NCI-H526 treated with DMSO at 0.1 percent for 48 hours (cell line): ENCODE measurements around the gene SEH1L.
"Not testable (repeated sequence)": the region's sequence is repeated elsewhere in the genome, so short reads cannot be mapped to it uniquely, and the experiment has no call there.

Experiments used
- DNase-seq: peaks from one replicate; lab custom pipeline; 2025; lab: John Stamatoyannopoulos, UW

SEH1L gene

DNA sequence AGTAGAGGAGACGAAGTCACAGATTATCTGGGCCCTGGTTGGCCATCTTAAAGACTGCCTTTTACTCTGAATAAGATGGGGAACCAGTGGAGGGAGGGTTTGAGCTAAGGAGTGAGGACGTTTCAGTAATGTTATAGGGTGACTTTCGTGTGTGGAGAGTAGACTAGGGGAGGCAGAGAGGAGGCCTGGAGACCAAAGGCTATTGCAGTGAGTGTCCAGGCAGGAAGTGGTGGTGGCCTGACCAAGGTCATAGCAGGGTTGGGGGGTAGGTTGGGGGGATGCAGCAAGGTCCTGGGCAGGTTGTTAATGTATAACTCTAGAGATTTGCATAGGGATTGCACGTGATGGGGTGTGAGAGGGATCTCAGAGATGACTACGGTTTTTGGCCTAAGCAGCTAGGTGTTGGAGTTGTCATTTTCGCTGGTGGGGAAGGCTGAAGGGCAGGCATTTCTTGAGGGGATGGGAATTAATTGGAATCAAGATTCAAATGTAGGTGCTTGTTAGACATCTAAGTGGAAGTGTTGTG, 48.2 kb downstream of the SEH1L start:
- DNase-seq = no peak

DNA sequence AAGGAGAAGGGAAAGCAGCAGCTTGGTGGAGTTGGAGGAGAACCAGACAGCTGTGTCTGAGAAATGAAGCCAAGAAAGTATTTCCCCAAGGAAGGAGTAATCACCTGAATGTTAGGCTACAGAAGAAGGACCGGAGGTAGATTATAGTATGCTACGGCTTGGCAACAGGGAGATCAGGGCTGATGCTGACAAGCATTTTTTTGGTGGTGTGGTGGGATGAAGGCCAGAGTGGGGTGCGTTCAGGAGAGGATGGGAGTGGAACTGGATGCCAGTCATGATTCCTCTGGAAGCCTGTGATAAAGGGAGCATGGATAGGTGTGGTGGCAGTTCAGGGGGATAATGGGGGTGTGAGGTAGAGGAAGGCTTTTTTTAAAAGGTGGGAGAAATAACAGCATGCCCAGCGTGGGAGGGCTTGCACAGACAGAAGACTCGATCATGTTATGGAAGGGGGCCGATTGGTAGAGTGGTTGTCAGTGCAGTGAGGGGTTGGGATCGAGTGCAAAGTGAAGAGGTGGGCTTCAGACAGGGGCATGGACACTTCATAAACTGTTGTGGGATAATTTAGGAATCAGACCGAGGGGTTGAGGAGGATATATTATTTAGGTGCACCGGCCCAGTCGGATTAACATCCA, 49.0 kb downstream of the SEH1L start:
- DNase-seq = no peak

DNA sequence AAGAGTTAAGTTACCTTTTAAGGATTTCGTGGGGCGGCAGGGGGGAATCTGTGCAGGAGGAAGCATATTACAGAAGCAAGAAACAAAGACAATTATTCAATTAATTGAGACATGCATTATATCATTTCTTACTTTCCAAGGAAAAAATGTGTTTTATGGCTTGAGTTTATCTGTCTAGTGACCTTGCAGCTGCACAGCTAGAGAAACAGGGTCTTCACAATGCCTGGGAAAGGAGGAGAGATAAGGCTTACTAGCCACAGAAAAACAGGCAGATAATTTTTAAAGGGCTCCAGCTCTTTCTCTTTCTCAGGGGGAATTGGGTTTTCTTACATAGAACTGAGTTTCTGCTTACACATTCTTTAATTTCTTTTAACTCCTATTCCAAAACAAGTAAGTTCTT, 49.5 kb downstream of the SEH1L start:
- DNase-seq = not testable (repeated sequence)

DNA sequence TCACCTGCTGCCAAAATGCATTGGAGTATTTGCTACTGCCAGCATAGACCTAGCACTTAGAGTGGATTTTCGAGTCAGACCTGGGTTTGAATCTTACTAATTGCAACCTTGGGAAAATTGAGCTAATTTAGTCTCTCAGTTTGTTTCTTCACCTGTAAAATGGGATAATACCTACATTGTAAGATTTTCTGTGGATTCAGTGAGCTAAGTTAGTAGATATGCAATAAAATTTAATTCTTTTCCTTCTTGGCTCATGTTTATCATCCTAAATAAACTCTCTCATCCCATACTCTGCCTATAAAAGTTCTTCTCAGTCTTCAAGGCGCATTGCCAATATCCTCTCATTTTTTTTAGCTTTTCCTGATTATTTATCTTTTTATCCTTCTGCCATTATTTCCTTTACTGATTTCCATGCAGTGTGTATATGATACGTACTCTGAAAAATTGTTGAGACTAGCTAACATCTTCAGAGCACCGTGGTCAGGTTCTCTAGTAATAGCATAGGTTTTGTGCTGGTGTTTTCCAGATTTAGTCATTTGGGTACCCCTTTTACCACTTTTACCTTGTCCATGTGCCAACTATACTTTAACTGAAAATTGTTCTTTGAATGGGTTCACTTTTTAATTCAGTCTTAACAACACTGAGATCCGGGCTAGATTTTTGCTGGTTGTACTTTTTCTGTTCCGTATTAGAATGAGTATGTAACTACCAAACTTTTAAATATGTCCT, 50.7 kb downstream of the SEH1L start:
- no peak for DNase-seq

DNA sequence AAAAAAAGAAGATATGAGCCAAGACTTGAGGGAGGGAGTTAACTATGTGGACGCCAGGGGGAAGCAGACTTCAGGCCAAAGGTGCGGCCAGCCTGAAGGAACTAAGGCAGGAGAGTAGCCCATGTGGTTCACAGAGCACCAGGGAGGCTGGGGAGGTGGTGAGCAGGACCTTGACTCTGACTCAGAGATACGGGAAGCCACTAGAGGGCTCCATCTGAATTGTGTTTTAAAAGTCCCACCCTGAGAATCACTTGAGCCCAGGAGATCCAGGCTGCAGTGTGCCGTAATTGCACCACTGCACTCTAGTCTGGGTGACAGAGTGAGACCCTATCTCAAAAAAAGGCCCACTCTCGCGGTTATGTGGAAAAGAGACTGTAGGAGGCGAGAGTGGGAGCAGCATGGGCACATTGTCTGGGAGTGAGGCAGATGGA, 55.7 kb downstream of the SEH1L start:
- DNase-seq = no peak

DNA sequence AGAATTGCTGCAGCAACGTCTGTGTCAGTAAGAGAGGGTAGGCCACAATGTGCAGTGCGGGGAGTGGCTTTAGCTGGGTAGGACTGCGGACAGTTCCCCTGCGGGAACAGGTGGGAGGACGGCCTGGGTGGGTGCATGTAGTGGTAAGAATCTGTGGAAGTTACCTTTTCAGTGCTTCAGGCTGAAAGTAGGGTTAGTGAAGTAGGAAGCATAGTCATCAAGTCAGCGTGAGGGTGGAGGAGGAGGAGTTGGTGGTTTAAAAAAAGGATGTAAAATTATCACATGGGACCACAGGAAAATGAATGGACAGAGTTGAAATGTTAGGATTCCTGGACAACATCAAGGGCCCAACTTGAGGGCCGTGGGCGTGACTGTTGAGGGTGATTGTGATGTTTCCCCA, 56.6 kb downstream of the SEH1L start:
- DNase-seq = no peak

DNA sequence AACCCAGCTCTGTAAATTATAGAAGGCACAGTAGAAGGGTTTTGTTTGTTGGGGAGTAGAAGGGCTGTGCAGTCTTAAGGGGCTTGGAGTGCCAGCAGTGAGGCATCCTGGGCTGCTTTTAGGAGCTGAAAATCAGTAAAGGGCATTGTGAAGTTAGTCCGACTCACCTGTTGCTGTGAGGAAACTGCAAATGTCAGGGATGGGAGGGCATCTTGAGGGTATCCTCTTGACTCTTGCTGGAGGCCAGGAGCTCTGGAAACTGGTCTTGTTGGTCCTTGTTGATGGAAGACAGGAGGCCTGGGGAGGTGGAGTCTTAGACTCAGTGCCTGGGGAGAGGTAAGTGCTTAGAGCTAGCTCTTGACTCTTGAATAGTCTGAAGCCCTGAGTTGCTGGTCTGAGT, 57.5 kb downstream of the SEH1L start:
- DNase-seq = no peak

DNA sequence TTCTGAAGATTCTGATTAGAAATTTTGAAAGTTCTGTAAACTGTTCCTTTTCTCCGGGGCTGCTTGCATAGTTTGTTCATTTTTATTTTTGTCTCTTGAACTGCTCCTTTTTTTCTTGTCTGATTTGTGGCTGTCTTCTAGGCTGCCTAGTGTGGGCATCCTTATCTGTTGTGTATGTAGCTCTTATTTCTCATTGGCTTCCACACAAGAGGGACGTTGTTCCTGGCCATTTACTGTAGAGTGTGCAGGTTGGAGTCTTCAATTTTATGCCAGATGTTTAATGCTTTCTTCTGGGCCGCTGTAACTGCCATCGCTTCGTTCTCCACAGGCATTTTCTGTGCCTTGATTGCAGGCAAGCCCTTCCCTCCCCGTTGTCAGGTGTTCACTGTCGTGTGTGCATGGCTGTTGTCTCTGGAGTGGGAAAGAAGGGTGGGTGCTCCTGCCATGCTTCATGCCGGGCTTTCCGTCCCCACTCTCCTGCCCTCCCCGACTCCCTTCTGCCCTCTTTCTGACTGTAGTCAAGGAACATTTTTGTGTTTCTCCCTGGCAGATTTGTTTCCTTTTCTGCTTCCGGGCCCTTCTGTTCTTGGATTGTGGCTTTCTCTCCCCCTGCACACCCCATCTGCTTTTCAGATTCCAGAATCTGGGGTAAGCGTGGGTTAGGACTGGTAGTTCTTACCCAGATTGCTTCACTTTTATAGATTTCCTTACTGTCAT, 58.9 kb downstream of the SEH1L start:
- DNase-seq = no peak

DNA sequence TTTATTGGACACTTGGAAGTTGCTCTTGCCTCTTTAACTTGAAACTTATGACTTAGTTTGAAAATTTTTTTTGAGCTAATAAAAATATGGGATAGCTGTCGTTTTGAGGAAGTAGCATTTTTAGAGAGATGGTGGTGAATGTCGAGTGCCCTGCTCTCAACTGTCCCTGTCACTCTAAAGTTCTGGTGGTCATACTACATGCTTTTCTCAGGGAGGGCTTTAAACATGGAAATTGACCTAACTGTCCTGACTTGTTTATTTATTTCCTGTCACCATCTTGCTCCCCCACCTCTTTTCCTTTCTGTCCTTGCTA, 59.4 kb downstream of the SEH1L start:
- DNase-seq = no peak

DNA sequence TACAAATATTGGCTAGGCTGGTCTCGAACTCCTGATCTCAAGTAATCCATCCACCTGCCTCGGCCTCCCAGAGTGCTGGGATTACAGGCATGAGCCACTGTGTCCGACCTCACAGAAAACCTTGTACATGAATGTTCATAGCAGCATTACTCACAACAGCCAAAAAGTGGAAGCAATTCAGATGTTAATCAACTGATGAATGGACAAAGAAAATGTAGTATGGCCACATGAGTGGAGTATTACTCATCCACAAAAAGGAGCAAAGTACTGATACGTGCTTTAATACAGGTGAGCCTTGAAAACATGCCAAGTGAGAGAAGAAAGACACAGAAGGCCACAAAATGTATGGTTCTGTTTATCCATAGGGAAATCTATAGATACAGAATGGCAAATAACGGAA, 63.9 kb downstream of the SEH1L start:
- DNase-seq = no peak

DNA sequence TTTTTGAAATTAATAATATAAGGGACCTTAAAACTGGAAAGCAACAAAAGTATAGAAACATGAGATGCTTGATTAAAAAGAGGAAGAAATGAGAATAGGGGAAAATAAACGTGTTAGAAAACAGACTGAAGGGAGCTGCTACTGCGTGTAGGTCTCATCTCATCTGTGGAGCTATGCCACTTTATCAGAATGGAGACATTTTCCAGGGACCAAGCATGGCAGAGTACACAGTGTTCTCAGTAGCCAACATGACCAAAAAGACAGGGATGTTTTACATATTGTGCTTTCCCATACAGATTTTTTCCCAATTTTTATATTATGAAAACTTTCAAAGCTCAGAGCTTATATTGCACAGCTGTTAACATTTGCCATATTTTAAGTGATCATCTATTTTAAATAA, 66.4 kb downstream of the SEH1L start:
- no peak for DNase-seq

DNA sequence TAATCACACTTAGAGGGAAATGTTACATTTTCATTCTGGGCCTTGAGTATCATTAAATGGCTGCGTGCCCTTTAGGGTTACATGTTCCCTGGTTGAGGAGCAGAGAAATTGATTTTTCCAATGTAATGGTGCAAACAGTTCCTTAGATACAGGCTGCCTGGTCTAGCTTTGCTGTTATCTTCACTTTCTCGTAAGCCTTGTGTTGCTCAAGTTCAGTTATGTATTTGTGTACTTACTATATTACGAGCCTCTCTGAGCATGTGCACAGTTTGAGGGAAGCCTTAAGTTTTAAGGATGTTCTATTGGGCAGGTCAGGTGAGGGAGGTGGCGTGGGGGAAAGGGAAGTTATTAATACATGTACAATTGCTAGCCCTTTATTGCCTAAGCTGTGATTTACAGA, 67.0 kb downstream of the SEH1L start:
- DNase-seq = no peak

DNA sequence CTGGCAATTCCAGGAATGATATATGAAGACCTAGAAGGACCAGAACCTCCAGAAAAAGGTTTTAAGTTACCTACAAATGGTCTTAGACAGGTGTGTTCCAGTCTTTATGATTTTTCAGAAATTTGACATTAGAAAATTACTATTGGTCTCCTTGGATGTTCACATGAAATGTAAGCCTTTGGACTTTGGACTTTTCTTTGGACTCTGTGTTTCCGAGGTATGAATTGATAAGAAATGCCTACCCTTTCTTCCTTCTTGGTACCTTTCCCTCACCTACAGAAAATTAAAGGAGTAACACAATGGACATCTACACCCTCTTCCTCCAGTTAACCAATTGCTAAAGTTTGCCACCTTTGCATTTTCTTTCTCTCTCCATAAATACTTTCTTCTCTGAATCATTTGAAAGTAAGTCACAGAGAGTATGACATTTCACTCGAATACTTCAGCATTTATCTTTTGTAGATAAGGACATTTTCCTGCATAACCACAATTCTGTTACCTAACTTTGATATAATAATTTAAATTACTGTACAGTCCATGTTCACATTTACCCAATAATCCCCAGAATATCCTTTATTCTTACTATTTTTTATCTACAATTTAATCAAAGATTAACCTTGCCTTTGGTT, 69.5 kb downstream of the SEH1L start:
- no peak for DNase-seq

DNA sequence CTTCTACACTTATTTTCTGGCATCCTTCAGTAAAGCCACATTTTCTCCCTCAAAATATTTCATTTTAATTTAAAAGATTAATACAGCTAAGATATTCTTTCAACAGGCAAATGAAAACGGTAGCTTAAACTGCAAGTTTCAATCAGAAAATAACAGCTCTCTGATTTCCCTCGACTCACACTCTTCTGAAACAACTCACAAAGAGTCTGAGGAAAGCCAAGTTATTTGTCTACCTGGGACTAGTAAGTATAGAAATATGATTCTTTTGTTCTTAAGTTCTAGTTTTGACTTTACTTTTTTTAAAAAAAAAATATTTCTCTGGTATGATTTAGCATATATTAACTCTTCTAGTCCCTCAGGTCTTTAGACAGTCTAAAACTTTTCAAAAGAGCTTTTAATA, 70.6 kb downstream of the SEH1L start:
- DNase-seq = no peak

DNA sequence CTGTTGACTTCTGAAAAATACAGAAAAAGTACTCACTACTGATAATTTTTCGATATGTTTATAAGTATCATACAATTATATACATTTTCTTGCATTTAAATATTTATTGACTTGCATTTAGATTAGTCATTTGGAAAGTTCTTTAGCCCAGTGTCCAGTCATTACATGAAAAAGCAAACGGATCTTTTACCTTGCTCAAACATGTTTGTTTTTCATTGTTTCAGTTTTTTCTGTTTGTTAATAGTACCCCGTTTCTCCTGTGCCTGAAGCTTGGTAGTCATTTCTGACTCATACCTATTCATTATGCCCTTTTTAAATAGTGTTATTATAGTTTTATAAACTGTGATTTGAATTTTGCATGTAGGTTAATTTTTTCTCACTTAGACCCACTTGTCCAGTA, 71.5 kb downstream of the SEH1L start:
- no peak for DNase-seq

DNA sequence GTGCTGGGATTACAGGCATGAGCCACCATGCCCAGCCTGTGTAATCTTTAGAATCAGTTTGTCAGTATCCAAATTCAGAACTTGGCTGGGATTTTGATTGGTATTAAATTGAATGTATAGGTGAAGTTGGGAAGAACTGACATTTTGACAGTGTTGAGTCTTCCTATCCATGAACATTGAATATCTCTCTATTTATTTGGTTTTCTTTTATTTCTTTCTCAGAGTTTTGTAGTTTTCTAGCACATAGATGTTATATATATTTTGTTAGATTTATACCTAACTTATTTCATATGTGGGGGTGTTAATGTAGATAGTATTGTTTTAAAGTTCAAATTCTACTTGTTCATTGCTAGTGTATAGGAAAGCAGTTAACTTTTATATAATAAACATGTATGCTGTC, 74.8 kb downstream of the SEH1L start:
- DNase-seq = no peak

DNA sequence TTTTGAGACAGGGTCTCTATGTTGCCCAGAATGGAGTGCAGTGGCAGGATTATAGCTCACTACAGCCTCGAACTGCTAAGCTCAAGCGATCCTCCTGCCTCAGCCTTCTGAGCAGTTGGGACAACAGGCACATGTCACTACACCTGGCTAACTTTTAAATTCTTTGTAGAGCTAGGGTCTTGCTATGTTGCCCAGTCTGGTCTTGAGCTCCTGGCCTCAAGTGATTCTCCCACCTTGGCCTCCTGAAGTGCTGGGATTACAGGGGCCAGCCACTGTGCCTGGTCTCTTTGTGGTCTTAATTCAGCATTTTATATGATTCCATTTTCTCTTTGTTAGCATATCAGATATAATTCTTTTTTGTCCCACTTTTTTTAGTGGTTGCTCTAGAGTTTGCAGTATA, 77.4 kb downstream of the SEH1L start:
- no peak for DNase-seq

DNA sequence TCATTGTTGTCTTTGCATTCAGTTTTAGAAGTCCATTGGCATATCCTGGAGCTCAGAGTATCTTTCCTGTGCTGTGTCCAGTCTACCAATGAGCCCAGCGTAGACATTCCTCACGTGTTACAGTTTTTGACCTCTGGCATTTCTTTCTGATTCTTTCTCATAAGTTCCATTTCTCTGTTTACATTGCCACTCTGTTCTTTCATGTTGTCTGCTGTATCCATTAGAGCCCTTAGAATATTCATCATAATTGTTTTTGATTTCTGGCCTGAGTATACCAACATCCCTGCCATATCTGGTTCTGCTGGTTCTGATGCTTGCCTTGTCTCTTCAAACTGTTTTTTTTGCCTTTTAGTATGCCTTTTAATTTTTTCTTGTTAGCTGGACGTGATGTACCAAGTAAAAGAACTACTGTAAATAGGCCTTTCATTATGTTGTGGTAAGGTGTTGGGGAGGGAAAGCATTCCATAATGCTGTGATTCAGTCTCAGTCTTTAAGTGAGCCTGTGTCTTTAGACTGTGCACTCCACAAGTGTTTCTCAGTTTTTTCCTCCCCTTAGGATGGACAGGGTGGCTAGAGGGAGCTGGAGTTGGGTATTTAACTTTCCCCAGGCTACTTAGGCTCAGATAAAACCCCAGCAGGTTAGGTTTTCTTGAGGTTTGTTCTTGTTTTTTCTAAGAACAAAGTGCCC, 78.9 kb downstream of the SEH1L start:
- no peak for DNase-seq

DNA sequence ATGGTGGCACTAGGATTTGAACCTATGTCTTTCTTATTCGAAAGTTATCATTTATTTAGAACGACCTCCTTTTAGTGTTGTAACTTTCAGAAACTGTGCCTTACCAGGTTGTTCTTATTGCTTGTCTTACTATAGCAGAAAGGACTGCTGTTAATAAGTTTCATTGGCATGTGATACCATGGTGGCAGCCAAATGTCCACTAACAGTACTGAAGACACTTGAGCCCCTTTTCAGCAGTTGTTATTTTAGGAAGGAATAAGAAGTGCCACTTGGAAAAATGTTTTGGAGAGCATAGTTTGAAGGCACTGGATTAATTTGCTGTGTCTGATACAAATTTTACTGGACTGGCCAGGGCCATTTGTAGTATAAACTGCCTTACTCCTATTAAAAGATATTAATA, 81.1 kb downstream of the SEH1L start:
- DNase-seq = no peak

DNA sequence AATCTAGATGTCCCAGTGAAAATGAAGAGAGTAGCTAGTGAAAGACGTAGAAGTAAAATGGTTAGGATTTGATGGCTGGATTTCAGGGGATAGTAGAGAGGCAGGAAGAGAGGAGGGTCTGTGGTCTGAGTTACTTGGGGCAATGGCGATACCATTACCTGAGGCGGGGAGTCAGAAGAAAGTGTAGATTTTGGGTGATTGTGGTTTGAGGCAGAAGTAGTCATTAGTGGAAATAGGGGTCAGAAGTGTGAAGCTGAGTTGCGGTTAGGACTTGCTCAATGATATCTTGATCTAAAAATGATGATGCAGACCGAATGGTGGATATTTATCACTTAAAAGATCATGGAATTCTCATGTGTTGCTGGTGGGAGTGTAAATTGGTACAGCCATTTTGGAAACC, 84.4 kb downstream of the SEH1L start:
- no peak for DNase-seq

DNA sequence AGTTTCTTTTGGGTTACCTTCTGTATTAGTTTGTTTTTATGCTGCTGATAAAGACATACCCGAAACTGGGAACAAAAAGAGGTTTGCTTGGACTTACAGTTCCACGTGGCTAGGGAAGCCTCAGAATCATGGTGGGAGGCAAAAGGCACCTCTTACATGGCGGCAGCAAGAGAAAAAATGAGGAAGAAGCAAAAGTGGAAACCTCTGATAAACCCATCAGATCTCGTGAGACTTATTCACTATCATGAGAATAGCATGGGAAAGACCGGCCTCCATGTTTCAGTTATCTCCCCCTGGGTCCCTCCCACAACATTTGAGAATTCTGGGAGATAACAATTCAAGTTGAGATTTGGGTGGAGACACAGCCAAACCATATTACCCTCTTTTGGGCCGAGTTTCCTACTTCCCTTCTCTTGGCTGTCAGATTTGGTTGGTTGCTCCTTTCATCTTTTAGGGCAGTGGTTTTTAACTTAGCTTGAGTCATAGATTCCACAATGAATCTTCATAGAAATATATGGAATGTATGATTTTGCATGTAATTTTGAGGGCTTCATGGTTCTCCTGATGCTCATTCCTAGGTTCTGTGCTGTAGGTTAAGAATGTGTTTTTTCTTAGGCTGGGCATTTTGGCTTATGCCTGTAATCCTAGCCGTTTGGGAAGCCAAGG, 87.6 kb downstream of the SEH1L start:
- no peak for DNase-seq
